ENCODE data around the gene TOX2.

The TOX2 gene

GRCh38 chr20:44118185-44119033 lies 203.8 kb downstream of the TOX2 start:
- no peak for DNase-seq

Data from anterior cingulate cortex (tissue), 58 donors.